GM12878 (cell line): Measurements from ENCODE around the gene CTNNA2.

Source experiments
- EZH2 ChIP-seq: IDR thresholded peaks from 2 replicates; pipeline ENCODE4 v1.6.1; 2012; ENCODE audit warnings: low read depth, mild to moderate bottlenecking, control low read depth, inconsistent platforms, low read length, borderline replicate concordance; ENCODE audit not compliant: control insufficient read depth
- MYC ChIP-seq: IDR thresholded peaks from 2 replicates; pipeline ENCODE4 v1.6.1; 2011; ENCODE audit warnings: mild to moderate bottlenecking, low read length, moderate library complexity, inconsistent platforms; ENCODE audit not compliant: insufficient read depth, insufficient replicate concordance, insufficient read length, severe bottlenecking
- POLR2A ChIP-seq: IDR thresholded peaks from 2 replicates; pipeline ENCODE4 v1.6.1; 2011; ENCODE audit warnings: low read depth, mild to moderate bottlenecking, low read length
- RAD21 ChIP-seq: IDR thresholded peaks from 2 replicates; pipeline ENCODE4 v1.6.1; 2011; ENCODE audit warnings: mild to moderate bottlenecking, low read depth, low read length, moderate library complexity; ENCODE audit not compliant: insufficient read depth
- ZNF274 ChIP-seq: IDR thresholded peaks from one replicate; pipeline ENCODE4 v1.8.0; 2011; ENCODE audit not compliant: insufficient read length, insufficient read depth
- TF ChIP-seq, protein P1 (sequence below), 3 experiments: IDR thresholded peaks in 2 of 3; conservative IDR thresholded peaks in 1 of 3; 2 replicates each; pipeline ENCODE4 v1.5.1; 2011; ENCODE audit warnings: low read depth in 3 of 3, low read length in 3 of 3, mild to moderate bottlenecking in 3 of 3, control low read depth in 2 of 3, moderate library complexity in 2 of 3, inconsistent platforms in 1 of 3, mixed read lengths in 1 of 3; ENCODE audit not compliant: control insufficient read depth in 2 of 3, insufficient read depth in 1 of 3; ENCODE audit errors: extremely low read depth in 1 of 3
- TF ChIP-seq, protein P2 (sequence below): IDR thresholded peaks from 2 replicates; pipeline ENCODE4 v1.6.1; 2012; ENCODE audit warnings: low read depth, low read length, improper control_type of control experiment
- TF ChIP-seq, protein P3 (sequence below): fragments of 450-650 bp; formaldehyde crosslinking; IDR thresholded peaks from 2 replicates; pipeline ENCODE4 v1.4.0; 2022; ENCODE audit warnings: mild to moderate bottlenecking, moderate library complexity

DNA sequence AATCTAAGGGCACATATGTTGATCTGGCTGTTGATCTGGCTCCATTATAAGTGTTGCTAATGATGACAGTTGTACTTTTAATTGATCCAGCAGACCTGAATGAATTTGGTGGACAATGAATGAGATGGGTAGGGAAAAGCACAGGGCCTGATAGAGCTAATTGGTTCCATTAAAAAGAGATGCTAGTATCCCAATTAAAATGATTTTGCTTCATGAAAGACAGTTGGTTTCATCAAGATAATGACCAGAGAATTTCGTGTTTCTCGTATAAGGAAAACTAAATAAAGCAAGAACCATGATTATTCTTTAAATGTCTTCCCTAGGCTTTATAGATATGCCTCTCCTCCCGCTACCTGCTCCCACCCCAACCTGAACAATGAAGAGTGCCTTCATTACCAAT lies 900.3 kb downstream of the CTNNA2 start:
- TF ChIP-seq ZNF274 (no peak), POLR2A (no peak), EZH2 (no peak), MYC (no peak), RAD21 (no peak)
- TF ChIP-seq, protein P1, sequence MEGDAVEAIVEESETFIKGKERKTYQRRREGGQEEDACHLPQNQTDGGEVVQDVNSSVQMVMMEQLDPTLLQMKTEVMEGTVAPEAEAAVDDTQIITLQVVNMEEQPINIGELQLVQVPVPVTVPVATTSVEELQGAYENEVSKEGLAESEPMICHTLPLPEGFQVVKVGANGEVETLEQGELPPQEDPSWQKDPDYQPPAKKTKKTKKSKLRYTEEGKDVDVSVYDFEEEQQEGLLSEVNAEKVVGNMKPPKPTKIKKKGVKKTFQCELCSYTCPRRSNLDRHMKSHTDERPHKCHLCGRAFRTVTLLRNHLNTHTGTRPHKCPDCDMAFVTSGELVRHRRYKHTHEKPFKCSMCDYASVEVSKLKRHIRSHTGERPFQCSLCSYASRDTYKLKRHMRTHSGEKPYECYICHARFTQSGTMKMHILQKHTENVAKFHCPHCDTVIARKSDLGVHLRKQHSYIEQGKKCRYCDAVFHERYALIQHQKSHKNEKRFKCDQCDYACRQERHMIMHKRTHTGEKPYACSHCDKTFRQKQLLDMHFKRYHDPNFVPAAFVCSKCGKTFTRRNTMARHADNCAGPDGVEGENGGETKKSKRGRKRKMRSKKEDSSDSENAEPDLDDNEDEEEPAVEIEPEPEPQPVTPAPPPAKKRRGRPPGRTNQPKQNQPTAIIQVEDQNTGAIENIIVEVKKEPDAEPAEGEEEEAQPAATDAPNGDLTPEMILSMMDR (IDR thresholded peaks at IDR 0.05 in 2 of 3, conservative IDR thresholded peaks at IDR 0.05 in 1 of 3; ENCODE audit: control insufficient read depth in 2 of 3, extremely low read depth in 1 of 3, insufficient read depth in 1 of 3, low read depth in 3 of 3, low read length in 3 of 3) = no peak
- TF ChIP-seq, protein P2, sequence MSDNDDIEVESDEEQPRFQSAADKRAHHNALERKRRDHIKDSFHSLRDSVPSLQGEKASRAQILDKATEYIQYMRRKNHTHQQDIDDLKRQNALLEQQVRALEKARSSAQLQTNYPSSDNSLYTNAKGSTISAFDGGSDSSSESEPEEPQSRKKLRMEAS = no peak
- TF ChIP-seq, protein P3, sequence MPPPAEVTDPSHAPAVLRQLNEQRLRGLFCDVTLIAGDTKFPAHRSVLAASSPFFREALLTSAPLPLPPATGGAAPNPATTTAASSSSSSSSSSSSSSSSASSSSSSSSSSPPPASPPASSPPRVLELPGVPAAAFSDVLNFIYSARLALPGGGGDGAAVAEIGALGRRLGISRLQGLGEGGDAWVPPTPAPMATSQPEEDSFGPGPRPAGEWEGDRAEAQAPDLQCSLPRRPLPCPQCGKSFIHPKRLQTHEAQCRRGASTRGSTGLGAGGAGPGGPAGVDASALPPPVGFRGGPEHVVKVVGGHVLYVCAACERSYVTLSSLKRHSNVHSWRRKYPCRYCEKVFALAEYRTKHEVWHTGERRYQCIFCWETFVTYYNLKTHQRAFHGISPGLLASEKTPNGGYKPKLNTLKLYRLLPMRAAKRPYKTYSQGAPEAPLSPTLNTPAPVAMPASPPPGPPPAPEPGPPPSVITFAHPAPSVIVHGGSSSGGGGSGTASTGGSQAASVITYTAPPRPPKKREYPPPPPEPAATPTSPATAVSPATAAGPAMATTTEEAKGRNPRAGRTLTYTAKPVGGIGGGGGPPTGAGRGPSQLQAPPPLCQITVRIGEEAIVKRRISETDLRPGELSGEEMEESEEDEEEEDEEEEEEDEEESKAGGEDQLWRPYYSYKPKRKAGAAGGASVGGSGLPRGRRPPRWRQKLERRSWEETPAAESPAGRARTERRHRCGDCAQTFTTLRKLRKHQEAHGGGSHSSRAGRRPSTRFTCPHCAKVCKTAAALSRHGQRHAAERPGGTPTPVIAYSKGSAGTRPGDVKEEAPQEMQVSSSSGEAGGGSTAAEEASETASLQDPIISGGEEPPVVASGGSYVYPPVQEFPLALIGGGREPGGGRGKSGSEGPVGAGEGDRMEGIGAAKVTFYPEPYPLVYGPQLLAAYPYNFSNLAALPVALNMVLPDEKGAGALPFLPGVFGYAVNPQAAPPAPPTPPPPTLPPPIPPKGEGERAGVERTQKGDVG (CRISPR knock-in tag) = no peak
